ENCODE data around the gene MAN2B2.
"Not testable (repeated sequence)": the region's sequence is repeated elsewhere in the genome, so short reads cannot be mapped to it uniquely, and the experiment has no call there.

MAN2B2 gene

DNA sequence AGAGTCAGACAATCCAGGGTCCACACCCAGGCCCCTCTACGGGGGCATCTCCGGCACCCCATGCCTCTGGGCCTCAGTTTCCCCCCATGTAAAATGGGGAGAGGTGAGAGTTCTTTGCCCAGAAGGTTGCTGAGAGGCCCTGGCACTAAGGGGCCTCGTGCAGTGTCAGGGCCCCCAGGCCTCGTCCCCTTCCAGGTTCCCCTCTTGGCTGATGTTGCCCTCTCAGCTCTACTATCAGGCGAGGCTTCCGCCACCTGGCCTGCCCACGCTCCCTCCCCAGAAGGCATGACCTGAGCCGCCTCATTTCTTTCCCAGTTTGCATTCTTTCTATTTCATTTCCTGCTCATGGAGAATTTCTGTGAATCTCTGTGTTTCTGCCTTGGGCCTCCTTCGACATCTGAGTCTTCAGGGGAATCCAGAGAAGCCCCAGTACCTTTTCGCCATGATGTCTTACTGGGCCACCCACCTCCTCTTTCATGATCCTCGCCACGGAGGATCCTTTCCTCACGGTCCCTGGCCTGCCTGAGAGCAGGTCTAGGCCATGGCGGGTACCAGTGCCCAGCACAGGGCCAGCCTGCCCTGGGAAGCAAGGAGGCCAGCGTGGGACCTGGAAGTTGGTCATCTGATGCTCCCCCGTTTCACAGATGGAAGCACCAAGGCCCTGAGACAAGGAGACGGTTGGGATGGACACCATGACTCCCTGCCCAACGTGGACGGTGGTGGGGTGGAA lies 43.6 kb downstream of the MAN2B2 start:
- no peak for DNase-seq

GRCh38 chr4:6619116-6619465 lies 44.1 kb downstream of the MAN2B2 start:
- no peak for DNase-seq

GRCh38 chr4:6619466-6620255 lies 44.7 kb downstream of the MAN2B2 start:
- DNase-seq, result no peak

GRCh38 chr4:6620296-6620695 lies 45.3 kb downstream of the MAN2B2 start:
- DNase-seq, result no peak

GRCh38 chr4:6620891-6621555 lies 46.0 kb downstream of the MAN2B2 start:
- no peak for DNase-seq

- no peak for DNase-seq
Observed at GRCh38 chr4:6621556-6621927, 46.6 kb downstream of the MAN2B2 start.

DNA sequence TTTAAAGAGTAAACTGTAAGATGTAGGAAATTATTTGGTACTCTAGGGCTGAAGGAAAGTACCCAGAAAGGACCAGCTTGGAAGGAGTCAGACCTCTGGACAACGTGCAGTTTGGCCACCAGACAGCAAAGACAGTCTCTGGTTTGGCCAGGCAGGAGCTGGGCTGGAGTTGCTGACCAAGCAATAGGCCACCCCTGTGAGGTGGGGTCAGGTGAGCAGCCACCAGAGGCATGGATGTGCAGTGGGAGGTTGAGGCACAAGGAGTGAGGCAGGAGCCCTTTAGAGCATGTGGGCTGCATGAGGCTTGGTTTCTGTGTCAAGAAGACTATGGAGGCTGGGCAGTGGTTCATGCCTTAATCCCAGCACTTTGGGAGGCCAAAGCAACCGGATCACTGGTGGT lies 47.8 kb downstream of the MAN2B2 start:
- no peak for DNase-seq

DNA sequence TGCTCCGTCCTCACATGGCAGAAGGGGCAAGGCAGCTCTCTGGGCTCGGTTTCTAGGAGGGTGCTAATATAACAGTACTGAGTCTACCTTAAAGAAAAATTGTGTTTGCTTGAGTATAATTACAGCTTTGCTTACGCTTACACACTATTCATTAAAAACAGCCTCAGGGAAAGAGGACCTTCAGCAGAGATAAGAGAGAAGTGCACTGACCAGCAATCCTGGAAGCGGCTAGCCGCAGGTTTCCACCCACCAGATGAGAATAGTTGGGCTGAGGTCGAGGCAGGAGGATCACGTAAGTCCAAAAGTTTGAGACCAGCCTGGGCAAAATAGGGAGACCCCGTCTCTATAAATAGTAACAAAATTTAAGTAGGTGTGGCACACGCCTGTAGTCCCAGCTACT lies 50.3 kb downstream of the MAN2B2 start:
- DNase-seq, result no peak

GRCh38 chr4:6626066-6626465 lies 51.1 kb downstream of the MAN2B2 start:
- DNase-seq, result no peak

DNA sequence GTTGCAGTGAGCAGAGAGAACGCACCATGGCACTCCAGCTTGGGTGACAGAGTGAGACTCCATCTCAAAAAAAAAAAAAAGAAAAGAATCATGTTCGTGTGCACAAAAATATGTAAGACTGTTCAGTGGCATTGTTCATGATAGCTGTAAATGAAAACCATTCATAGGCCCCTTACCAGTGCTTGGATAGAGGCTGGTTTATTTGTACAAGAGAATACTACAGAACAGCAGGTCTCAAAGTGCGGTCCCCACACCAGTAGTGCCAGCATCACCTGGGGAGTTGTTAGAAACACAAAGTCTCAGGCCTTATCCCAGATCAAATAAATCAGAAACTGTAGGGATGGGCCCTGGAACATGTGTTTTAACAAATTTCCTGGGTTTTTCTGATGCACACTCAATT lies 52.8 kb downstream of the MAN2B2 start:
- no peak for DNase-seq

GRCh38 chr4:6628484-6628883 lies 53.5 kb downstream of the MAN2B2 start:
- DNase-seq, result not testable (repeated sequence)

- DNase-seq, result no peak
Observed at GRCh38 chr4:6632125-6632524, 57.1 kb downstream of the MAN2B2 start.

DNA sequence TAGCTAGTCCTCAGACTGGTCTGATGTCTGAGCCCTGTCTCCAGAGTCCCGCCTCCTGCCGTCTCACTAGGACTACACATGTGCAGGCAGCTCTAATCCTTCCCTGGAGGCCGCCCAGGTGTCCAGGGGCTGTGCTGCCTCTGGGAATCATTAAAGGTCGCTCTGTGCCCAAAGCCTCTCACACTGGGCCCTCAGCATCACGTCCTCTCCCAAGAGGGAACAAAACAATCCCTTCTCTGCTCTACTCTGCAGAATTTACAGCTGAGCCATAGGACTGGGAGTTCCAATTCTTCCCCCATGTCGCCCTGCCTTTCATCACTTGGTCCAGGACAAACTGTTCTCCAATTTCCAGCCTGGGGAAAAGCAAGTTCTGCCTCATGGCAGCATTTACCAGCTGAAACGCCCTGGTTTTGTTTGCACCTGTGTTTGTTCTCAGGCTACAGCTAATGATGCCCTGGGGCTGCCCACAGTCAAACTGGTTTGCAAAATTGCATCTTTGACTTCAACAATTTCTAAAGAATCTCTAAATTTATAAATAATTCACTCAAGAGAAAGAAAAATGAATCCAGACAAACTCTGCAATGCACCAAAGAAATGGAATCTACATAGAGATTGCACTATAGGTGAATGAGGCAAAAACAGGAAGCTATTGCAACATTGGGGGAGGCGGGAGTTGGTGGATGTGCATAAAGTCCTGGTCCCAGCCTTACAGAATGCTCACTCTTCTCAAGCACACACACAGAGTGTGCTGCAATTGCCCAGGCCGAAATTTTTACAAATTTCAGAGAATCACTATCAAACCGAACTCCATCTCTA lies 58.3 kb downstream of the MAN2B2 start:
- DNase-seq, result no peak

DNA sequence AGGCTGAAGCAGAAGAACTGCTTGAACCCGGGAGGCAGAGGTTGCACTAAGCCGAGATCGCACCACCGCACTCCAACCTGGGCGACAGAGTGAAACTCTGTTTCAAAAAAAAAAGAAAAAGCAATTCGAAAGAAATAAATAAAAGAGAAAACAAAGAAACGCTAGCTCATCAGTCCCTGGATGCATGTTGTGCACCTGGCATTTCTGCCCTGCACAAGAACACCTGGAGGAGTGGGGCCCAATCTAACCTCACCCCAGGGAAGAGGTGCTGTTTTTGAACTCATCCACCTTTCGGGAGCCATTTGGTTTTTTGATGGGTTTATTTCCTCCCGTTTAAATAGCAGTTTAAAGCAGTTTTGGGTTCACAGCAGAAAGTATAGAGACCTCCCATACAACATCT lies 59.8 kb downstream of the MAN2B2 start:
- no peak for DNase-seq

DNA sequence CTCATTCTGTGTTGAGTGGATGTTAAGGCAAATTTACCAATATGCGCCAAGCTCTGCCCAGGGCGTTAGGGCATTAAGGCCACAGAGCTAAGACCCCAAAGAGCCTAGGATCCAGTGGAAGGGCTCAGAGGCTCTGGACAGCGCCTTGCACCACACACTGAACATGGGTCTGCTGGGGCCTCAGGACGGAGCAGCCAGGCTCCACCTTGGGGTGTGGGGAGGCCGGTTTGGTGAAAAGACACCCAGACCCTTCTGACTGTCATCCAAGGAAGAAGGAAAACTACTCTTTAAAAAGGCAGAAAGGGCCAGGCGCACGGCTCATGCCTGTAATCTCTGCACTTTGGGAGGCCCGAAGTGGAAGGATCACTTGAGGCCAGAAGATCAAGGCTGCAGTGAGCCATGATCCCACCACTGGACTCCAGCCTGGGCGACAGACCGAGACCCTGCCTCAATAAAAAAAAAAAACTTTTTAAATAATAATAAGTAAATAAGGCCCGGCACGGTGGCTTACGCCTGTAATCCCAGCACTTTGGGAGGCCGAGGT lies 64.2 kb downstream of the MAN2B2 start:
- no peak for DNase-seq

GRCh38 chr4:6640292-6641163 lies 65.5 kb downstream of the MAN2B2 start, which contains the start of gene MRFAP1:
Gene MRFAP1, plus strand, starts transcription at chr4:6640685. Its CDS starts 178 bp downstream, at chr4:6640863.
- peak; percentile 55 for DNase-seq

DNA sequence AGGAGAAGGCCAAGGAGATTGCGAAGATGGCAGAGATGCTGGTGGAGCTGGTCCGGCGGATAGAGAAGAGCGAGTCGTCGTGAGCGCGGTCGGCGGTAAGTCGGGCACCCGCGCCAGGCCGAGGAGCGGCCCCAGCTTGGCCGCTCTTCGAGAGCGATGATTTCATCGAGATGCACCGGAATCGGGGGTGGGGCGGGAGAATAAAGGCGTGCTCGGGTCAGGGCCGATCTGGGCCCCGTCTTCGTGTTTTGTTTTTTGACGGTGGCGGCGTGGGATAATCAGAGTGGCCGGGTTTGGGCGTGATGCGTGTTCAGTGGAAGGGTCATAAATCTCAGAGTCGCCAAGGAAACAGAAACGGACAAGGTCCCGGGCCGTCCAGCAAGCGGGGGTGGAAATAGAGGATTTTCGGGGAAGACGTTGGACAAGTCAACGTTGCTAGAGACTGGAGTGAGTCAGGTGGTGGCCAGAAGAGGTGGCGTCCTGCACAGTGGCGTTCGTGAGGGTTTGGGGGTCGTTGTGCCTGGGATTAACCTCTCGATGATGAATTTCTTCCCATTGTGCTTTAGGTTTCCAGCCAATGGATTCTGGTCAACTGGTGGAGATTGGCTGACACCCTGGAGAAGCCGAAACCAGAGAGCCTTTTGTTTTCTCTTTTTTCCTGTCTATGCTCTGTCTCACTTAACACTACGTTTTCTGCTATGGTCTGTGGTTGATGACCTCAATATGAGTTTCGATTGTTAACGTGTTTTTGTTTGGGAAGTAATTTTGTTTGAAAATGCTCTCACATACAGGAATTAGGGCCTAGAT lies 66.4 kb downstream of the MAN2B2 start:
- no peak for DNase-seq

DNA sequence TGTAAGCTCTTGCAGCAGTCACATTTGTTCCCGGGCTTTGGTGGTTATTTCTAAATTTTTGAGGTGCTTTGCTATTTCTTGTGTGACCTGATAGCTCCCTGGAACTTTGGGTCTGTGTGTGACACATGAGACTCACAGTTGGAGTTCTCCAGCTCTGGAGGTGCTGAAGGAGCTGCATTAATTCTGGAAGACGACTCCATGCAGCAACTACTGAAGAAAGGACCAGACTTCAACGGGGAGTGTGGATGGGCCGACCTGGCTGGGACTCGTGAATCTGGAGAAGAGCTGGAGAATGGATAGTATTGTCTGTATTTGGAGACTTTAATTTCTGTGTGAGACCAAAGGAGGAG lies 67.0 kb downstream of the MAN2B2 start:
- no peak for DNase-seq

DNA sequence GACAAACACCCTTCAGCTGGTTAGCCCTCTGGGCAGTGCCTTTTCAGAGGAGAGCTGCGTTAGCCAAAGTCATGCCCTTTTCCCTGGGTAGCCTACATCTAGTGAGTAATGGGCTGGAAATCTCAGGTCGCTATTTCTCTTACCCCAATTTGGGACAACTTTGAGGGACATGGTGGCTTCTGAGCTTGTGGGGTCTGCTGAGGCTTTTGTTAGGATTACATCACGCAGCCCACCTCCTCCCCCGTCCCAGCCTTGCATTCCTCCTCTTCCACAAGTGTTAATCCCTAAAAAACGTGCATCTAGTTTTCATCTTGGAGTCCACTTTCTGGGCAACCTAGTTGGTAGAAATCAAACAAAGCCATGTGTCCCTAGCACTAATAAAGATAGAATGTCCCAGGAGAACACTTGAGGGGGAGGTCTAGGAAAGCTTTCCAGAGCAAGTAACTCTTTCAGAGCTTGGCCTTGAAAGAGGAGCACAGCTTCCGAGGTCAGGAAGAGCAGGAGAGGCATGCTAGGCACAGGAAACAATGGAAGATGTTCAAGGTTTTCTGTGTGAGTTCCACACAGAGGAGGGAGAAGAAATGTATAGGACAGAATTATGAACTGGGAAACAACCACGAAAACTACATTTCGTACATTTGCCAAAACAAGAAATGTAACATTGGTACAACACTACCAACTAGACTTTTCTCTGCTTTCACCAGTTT lies 68.3 kb downstream of the MAN2B2 start:
- no peak for DNase-seq

DNA sequence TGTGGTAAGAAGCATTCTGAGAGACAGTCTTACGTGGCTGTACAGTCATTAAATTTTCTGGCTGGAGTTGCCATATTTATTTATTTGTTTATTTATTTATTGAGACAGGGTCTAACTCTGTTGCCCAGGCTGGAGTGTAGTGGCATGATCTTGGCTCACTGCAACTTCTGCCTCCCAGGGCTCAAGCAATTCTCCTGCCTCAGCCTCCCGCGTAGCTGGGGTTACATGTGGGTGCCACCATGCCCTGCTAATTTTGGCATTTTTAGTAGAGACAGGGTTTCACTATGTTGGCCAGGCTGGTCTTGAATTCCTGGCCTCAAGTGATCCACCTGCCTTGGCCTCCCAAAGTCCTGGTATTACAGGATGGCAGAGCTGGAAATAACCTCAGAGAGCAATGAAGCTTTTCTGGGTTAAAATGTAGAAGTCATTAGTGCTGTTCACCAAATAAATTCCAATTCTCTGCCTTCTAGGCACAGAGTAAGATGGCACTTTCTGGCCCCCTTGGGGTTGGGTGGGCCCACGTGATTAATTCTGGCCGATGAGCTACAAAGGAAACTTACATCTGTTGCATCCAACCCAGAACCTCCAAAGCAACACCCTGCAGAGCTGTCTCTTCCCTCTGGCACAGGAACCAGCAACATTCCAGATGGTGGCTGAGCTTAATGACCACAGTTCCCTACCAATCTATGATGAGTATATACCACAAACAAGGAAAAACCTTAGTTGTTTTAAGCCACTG lies 70.0 kb downstream of the MAN2B2 start:
- no peak for DNase-seq
